IPS-NIHi11 (cell line): ENCODE measurements around the gene ZNF527.
A peak's percentile ranks its signal among the peaks of the same experiment; 100 is the strongest.
"Not testable (repeated sequence)": the region's sequence is repeated elsewhere in the genome, so short reads cannot be mapped to it uniquely, and the experiment has no call there.

Source experiments
- DNase-seq: peaks from one replicate; pipeline ENCODE4 v3.0.0; 2012; ENCODE audit warnings: mixed read lengths, low spot score

ZNF527 gene

DNA sequence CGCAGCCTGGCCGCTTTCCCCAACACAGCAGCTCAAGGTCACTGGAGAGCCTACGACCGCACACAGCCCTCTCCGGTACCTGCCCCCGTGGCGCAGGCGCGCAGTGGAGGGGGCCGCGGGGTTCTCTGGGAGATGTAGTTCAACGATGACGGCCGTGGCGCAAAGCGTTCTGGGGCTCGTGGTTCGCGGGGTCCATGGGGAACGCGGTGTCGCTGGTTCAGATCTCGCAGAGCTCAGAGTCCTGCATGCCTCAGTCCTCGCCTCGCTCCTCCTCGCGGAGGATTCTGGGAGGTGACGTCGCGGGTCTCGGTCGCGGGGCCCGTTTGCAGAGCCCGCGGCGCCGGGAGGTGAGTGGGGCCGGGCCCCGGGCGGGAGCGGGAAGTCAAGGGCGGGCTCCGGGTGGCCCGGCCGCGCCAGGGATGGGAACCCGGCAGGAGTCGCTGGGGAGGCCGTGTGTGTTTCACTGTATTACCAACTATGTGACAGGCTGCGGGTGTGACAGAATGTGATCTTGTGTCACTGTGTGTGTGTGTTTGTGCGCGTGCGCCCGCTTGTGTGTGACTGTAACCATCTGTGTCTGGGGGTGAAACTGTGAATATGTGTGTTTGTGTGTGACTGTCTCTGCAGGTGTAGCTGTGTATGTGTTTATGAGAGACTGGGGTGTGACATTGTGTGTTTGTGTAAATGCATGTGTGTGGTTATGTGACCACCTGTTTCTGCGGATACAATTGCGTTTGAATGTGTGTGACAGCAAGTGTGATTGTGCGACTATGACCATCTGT is at the start of gene ZNF527:
Gene ZNF527, plus strand, starts transcription at position 220 of the 782 bp plus-strand sequence. CDS start 3,100 bp downstream, outside the sequence.
- DNase-seq, result peak; percentile 97

DNA sequence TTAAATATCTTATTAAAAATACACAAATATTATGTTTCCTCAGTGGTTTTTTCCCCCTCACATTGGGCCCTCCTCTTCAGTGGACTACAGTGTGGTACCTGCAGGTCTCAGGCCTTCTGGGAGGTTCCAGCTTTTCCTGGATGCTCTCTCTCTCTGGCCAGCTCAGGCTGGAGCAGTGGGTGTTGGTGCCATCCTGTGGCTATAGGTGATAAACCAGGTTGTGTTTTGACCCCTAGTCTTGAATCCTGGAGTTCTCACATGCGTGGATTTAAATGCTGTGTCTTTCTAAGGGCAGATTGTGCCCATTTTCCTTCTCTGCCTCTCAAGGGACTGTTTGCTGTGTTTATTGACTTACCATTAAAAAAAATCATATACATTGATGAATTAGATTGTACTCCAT is 41.2 kb upstream of the ZNF527 start:
- peak; percentile 17 for DNase-seq

DNA sequence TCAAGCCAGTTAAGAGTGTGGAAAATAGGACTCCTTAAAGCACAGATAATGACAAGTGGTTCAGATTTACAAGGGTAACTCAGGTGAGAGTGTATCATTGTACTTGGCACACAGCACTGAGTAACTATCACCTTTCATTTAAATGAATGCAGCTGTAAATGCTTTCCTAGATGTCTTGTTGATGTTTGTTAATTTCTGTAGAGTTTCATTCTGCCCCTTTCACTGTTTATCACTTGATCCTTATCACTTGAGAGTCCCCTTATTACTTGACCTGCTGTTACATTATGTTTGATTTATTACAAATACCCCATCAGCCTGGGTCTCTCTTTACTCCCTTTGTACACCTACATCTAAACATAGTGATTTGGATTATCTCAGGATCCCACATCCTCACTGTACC is 38.1 kb upstream of the ZNF527 start:
- no peak for DNase-seq

DNA sequence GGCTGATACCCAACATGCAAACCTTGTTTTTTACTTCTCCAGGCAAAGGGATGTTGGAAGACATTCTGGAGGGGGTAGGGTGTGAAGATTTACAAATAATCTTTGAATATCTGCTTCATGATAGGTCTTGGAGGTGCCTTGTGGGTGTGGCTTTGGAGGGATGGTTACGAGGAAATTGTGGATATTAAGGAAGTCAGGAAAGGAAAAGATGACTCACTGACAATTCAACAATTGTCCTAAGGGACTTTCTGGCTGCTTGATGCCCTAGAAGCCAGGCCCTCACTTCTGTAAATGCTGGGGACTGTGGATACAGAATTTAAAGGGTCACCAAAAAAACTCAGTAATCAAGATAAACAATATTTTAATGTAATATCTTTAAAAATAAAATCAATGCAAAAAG is 37.4 kb upstream of the ZNF527 start:
- DNase-seq, result no peak

DNA sequence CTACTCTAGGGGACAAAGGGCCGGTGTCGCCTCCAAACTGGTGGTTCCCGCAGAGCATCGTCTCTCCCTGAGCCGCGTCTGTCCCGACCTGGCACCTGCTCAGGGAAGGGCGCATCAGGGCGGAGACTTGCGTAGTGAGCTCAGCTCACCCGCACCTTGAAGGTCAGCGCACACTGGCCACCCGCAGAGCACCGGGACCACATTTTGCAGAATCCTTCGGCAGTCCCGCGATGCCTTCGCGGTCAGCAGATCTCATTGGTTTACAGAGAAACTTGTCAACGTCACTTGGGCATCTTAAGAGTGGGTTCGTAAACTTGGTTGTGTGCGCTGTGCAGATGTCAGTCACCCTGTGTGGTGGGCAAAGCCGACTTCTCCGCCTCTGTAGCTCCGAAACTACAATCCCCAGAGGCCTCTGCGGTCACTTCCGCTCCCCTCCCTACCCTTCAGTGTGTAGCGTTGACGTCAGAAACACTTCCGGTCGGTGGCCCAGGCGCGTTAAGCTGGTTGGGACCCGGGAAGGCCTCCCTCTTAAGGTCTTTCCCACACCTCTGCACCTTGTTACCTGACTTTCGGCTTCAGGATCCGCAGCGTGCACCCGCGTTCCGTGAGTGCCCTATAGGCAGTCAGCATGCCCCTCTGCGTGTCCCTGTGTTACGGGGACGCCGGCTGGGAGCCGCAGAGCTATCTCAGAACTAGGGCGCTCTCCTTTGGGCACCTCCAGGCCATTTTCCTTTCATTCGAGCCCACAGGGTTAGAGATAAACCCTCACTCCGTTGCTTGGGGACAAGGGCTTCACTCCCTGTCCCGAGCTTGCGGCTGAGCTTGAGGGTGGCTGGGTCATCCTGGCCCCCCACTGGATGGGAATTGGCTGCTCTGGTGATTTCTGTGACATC is 36.5 kb upstream of the ZNF527 start:
- DNase-seq, result peak; percentile 94

DNA sequence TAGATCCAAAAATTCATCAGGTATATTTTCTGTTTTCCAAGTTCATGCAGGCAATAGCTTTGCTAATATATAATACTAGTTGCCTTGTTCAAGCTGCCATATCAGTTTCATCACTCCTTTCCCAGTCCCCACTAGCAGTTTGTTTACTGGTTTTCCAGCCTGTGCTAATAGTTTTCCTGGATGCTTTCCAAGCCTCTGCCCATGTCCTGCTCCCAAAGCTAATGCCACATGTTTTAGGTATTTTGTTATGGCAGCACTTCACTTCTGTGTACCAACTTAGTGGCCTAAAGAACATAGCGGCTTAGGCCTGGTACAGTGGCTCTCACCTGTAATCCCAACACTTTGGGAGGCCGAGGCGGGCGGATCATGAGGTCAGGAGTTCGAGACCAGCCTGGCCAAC is 28.1 kb upstream of the ZNF527 start:
- no peak for DNase-seq

DNA sequence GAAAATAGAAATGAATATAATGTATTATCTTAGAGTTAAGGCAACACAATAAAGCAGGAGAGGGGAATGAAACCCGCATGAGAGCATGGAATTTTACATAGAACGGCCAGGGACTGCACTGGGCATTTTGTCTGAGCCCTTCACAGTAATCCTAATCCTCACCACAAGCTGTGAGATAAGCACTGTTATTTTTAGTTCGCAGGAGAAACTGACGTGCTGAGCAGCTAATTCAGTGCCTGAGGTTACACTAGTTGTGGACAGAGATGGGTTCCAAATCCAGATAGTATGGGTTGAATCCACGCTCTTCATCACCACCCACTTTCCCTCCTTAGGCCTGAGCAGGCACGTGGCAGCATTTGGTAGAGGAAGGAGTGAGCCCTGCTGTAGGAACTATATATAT is 24.8 kb upstream of the ZNF527 start:
- DNase-seq, result no peak

DNA sequence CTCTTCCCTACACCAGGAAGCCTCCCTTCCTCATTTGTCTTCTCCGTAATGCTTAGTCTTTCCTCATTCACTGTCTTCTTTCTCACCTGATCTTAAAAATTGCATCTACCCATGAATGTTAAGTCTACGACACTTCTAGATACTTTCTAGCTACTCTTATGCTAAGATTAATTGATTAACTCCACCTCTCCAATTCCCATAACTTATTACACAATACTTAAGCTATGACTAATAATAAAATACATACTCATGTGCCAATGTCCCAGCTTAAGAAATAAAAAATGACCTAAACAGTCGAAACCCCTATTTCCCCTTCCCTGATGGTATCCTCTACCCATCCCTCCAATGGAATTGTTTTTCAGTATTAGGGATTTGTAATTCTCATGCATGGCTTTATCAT is 22.8 kb upstream of the ZNF527 start:
- DNase-seq, result no peak

DNA sequence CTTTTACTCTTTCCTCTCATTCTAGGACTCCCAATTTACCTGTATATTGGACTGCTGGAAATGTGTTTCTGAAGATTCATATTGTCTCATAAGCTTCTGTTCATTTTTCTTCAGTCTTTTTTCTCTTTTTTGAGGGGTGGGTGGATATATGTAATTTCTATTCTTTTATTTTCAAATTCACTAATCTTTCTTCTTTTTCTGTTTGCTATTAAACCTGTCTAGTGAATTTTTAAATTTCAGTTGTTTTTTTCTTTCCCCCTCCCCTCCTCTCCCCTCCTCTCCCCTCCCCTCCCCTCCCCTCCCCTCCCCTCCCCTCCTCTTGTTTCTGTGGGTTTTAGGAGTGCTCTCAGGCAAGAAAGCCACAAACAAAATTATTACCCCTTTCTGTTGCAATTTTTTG is 16.9 kb upstream of the ZNF527 start:
- DNase-seq, result no peak

DNA sequence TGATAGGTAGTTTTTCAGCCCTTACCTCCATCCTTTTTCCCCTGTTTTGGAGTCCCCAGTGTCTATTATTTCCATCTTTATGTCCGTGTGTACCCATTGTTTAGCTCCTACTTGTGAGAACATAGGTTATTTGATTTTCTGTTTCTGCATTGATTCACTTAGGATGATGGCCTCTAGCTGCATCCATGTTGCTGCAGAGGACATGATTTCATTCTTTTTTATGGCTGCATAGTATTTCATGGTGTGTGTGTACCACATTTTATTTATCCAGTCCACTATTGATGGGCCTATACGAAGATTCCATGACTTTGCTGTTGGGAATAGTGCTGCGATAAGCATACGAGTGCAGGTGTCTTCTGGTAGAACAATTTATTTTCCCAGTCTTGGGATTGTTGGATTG is 15.0 kb upstream of the ZNF527 start:
- DNase-seq, result no peak

DNA sequence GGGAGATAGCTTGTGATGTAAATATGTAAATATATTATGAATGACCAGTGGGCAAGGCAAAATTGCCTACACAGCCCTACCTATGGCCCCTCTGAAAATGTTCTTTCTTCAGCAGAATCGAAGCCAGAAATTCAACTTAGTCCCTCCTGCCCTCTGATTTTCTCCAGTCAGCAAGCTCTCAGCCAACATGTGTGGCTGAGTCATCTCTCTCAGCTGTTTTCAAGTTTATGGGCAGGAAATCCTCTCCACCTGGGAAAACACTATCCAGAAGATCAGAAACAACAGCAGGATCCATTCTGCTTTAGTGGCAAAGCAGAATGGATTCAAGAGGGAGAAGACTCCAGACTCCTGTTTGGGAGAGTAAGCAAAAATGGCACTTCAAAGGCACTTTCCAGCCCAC is 8.9 kb upstream of the ZNF527 start:
- DNase-seq, result no peak

DNA sequence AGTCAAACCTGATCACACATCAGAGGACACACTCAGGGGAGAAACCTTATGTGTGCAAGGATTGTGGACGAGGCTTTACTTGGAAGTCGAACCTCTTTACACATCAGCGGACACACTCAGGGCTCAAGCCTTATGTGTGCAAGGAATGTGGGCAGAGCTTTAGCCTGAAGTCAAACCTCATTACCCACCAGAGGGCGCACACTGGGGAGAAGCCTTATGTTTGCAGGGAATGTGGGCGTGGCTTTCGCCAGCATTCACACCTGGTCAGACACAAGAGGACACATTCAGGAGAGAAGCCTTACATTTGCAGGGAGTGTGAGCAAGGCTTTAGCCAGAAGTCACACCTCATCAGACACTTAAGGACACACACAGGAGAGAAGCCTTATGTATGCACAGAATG is 8.2 kb upstream of the ZNF527 start:
- DNase-seq, result peak; percentile 64

DNA sequence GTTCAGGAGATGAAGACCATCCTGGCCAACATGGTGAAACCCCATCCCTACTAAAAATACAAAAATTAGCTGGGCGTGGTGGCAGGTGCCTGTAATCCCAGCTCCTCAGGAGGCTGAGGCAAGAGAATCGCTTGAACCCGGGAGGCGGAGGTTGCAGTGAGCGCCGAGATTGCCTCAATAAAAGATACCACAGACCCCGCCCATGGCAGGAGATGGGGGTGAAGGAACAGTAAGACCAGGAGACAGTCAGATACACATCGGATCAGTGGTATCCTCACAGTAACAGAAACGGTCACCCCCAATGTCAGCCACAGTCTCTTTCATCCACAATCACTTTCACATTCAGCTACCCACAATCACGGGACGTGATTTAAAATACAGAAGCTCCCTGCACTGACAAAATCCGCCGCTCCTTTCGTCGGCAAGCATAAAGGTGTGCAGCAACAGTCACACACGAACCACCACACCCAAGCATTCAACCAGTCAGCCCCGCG is 466 bp upstream of the ZNF527 start:
- DNase-seq, result peak; percentile 12

DNA sequence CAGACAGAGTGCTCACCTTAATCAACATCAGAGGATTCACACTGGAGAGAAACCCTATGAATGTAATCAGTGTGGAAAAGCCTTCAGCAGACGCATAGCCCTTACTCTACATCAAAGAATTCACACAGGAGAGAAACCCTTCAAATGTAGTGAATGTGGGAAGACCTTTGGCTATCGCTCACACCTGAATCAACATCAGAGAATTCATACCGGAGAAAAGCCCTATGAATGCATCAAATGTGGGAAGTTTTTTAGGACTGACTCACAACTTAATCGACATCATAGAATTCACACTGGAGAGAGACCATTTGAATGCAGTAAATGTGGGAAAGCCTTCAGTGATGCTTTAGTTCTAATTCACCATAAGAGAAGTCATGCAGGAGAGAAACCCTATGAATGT is 18.3 kb downstream of the ZNF527 start:
- DNase-seq, result no peak

DNA sequence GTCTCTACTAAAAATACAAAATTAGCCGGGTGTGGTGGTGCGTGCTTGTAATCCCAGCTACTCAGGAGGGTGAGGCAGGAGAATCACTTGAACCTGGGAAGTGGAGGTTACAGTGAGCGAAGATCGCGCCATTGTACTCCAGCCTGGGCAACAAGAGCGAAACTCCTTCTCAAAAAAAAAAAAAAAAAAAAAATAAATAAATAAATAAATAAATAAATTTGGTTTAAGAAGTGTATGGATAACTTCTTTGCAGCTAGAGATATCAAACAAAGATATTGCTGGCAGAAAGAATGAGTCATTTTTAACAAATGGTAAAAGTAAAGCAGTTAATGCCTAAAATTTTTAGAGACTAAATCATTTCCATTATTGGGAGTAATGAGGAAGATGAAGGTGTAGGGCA is 20.5 kb downstream of the ZNF527 start:
- not testable (repeated sequence) for DNase-seq

DNA sequence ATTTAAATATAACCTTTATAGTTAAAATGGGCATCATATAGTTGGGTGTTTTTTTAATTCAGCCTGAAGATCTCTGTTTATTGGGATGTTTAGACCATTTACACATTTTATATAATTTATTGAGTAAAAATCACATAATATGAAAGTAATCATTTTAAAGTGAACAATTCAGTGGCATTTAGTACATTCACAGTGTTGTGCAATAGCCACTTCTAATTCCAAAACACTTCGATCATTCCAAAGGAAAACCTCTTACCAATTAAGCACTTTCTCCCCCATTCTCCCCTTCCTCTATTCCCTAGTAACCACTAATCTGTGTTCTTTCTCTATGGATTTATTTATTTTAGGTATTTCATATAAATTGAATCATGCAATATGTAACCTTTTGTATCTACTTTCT is 30.2 kb downstream of the ZNF527 start:
- DNase-seq, result no peak

DNA sequence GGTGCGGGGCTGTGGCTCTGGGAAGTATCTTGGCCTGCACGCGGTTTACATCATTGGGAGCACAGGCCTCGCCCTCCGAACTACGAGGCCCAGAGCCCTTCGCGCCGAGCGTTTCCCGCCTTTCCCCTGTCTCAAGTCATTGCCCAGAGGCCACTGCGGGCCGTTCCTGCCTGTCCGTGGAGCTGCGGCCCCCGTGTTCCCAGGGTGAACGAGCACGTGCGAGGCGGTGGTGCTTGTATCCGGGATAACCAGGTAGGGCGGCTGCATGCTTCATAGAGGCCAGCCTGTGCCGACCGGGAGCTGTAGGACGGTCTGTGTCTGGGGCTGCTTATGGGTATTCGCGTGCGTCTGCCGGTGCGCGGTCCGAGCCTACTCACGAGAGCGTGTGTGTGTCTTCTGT is 32.5 kb downstream of the ZNF527 start:
- no peak for DNase-seq

DNA sequence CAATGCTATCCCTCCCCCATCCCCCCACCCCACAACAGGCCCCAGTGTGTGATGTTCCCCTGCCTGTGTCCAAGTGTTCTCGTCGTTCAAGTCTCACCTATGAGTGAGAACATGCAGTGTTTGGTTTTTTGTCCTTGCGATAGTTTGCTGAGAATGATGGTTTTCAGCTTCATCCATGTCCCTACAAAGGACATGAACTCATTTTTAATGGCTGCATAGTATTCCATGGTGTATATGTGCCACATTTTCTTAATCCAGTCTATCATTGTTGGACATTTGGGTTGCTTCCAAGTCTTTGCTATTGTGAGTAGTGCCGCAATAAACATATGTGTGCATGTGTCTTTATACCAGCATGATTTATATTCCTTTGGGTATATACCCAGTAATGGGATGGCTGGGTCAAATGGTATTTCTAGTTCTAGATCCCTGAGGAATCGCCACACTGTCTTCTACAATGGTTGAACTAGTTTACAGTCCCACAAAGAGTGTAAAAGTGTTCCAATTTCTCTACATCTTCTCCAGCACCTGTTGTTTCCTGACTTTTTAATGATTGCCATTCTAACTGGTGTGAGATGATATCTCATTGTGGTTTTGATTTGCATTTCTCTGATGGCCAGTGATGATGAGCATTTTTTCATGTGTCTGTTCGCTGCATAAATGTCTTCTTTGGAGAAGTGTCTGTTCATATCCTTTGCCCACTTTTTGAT is 35.4 kb downstream of the ZNF527 start:
- not testable (repeated sequence) for DNase-seq

DNA sequence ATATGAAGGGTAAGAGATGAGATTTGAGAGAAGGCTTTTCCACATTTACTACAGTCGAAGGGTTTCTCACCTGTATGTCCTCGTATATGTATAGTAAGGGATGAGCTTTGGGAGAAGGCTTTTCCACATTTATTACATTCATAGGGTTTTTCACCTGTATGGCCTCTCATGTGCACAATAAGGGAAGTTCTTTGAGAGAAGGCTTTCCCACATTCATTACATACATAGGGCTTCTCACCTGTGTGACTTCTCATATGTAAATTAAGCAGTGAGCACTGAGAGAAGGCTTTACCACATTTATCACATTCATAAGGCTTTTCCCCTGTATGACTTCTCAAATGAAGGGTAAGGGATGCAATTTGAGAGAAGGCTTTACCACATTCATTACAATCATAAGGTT is 41.8 kb downstream of the ZNF527 start:
- DNase-seq, result no peak

DNA sequence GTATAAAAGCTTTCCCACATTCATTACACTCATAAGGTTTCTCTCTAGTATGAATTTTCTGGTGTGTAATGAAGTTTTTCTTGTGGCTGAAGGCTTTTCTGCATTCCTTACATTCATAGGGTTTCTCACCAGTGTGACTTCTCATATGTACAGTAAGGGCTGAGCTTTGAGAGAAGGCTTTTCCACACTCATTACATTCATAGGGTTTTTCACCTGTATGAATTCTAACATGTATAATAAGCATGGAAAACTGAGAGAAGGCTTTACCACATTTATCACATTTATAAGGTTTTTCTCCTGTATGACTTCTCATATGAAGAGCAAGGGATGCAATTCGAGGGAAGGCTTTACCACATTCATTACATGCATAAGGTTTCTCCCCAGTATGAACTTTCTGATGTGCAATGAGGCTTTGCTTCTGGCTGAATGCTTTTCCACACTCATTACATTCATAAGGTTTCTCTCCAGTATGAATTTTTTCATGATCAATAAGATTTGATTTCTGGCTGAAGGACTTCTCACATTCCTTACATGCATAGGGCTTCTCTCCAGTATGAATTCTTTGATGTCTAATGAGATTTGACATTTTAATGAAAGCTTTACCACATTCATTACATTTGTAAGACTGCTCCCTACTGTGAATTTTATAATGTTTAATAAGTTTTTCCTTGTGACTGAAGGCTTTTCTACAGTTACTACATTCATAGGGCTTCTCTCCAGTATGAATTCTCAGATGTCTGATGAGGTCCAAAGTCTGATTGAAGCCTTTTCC is 42.6 kb downstream of the ZNF527 start:
- no peak for DNase-seq
